Body of pancreas (tissue), 4 donors: Measurements from ENCODE around the gene ZNF486. TPM values are rescaled to one million over a fixed set of nuclear protein-coding genes. Genes with fewer than 3 reads are reported as not detected.
A peak's percentile ranks its signal among the peaks of the same experiment; 100 is the strongest.
"Not testable (repeated sequence)": the region's sequence is repeated elsewhere in the genome, so short reads cannot be mapped to it uniquely, and the experiment has no call there.

ENCODE experiments used
- ATAC-seq: fragments of 150-250 bp; one replicate; pipeline ENCODE4 v1.9.1; 2016
- DNase-seq, 4 donors: peaks; one replicate each; pipeline ENCODE4 v3.0.0-alpha.2; 2019
- H3K27ac ChIP-seq, 4 donors: fragments of 200-600 bp; sonication (generic); 1 replicate in 3 of 4; 2 replicates in 1 of 4; pipeline versions ENCODE4 v1.5.1 to v1.6.1; 2016 to 2019; ENCODE audit warnings: mild to moderate bottlenecking in 1 of 4, mixed read lengths in 1 of 4, moderate library complexity in 1 of 4
- H3K27me3 ChIP-seq, 2 donors: fragments of 200-600 bp; sonication (generic); one replicate each; pipeline ENCODE4 v1.6.0; 2016; ENCODE audit warnings: mild to moderate bottlenecking in 1 of 2
- H3K36me3 ChIP-seq, 2 donors: fragments of 200-600 bp; sonication (generic); replicated peaks in 1 of 2; 2 replicates each; pipeline ENCODE4 v1.5.1; 2016; ENCODE audit warnings: low read depth in 2 of 2; ENCODE audit not compliant: insufficient read depth in 1 of 2
- H3K4me1 ChIP-seq: fragments of 200-600 bp; sonication (generic); one replicate; pipeline ENCODE4 v1.6.0; 2016
- H3K4me3 ChIP-seq, 2 donors: fragments of 200-600 bp; sonication (generic); 1 replicate in 1 of 2; 2 replicates in 1 of 2; pipeline ENCODE4 v1.5.1; 2016 to 2019
- H3K9me3 ChIP-seq, 3 donors: fragments of 200-600 bp; sonication (generic); 1 replicate in 2 of 3; 2 replicates in 1 of 3; pipeline ENCODE4 v1.5.1; 2016
- POLR2A ChIP-seq, 3 donors: fragments of 450-650 bp; IDR thresholded peaks; one replicate each; pipeline ENCODE4 v1.6.1; 2016; ENCODE audit warnings: antibody characterized with exemption in 3 of 3, mild to moderate bottlenecking in 2 of 3
- WGBS, 2 donors: methylation state at CpG; one replicate each; pipeline ENCODE4 v1.1.5; 2017; 5-methylcytosine and 5-hydroxymethylcytosine counted together
- intact Hi-C: fragments of 100-400 bp; cut with DNase I; formaldehyde crosslinking; loops from one replicate; pipeline ENCODE4 v1.15.1; 2023
- total RNA-seq, 2 donors: library from RNA; depleted of rRNA; stranded (reverse); fragments of >200 nt; gene quantifications; one replicate each; pipeline ENCODE4 v1.1.0, GENCODE V29; 2016
- TF ChIP-seq, protein P1 (sequence below), 7 experiments: fragments of 450-650 bp in 4 of 7; fragments of 200-600 bp in 3 of 7; sonication (generic) in 3 of 7; IDR thresholded peaks; one replicate each; pipeline ENCODE4 v1.5.1; 2016 to 2019; ENCODE audit warnings: antibody characterized with exemption in 7 of 7

ZNF486 gene
- total RNA-seq, 2 donors from 2014 or later: 3.0 to 6.2 TPM

DNA sequence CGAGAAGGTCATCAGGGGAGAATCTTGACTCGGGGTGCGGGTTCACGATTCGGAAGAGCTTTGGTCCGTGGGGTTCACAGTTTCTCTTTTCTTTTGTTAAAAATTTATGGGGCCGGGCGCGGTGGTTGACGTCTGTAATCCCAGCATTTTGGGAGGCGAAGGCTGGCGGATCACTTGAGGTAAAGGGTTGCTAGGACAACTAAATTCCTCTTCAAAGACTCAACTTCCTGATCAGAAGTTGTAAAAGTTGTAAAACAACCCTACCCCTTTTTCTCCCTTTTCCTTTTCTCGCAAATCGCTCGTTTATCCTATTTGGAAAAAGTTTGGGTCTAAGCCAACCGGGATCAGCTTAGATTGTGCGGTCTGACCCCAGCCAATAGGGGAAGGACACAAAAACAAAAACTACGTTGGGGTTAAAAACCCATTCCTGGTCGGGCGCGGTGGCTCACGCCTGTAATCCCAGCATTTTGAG lies 673 bp downstream of the ZNF486 start:
- TF ChIP-seq, protein P1, sequence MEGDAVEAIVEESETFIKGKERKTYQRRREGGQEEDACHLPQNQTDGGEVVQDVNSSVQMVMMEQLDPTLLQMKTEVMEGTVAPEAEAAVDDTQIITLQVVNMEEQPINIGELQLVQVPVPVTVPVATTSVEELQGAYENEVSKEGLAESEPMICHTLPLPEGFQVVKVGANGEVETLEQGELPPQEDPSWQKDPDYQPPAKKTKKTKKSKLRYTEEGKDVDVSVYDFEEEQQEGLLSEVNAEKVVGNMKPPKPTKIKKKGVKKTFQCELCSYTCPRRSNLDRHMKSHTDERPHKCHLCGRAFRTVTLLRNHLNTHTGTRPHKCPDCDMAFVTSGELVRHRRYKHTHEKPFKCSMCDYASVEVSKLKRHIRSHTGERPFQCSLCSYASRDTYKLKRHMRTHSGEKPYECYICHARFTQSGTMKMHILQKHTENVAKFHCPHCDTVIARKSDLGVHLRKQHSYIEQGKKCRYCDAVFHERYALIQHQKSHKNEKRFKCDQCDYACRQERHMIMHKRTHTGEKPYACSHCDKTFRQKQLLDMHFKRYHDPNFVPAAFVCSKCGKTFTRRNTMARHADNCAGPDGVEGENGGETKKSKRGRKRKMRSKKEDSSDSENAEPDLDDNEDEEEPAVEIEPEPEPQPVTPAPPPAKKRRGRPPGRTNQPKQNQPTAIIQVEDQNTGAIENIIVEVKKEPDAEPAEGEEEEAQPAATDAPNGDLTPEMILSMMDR (IDR thresholded peaks at IDR 0.05): no peak
- no peak for TF ChIP-seq POLR2A (IDR thresholded peaks at IDR 0.05)
- intact Hi-C loops: loop anchor here (10.0 kb wide), 1 partner anchor 73 kb away; no protein-coding TSS in a partner anchor
- Histone ChIP-seq H3K9me3 (no peaks in the 10 kb centered on the region), H3K4me1 (peaks cover 9% of the 10 kb centered on the region), H3K4me3 (peak overlapping the region; percentile 53 to 74), H3K27ac (peak overlapping the region in 3 of 4 donors; percentile 71 to 83 (median 72)), H3K36me3 (no peaks in the 10 kb centered on the region), H3K27me3 (no peaks in the 10 kb centered on the region)
- DNase-seq (no peak), ATAC-seq (no peak)
- 15 to 16% methylated on average over 22 of the region's 22 CpGs for WGBS, 2 donors

DNA sequence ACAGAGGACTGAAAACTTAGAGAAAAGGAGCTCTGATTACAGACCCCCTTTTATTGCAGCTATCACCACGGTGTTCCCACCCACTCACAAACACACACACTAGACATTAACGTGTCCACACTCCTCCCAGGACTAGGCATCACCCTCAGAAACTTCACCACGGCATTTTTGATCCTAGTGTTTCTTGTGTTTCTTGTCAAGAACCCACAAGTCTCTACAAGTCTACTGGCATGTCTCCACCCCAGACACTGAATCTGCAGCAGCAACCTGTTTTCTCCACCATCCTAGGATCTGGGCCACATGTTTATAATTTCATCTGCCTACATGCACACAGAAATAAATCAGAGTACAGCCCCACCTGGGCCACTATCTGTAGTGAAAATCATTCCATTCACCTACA lies 4.3 kb downstream of the ZNF486 start:
- ATAC-seq (no peak), DNase-seq (no peak)
- Histone ChIP-seq H3K4me3 (no peak overlapping the region), H3K27ac (no peak overlapping the region), H3K36me3 (no peaks in the 10 kb centered on the region), H3K9me3 (no peaks in the 10 kb centered on the region), H3K4me1 (peaks cover 9% of the 10 kb centered on the region), H3K27me3 (no peaks in the 10 kb centered on the region)
- WGBS, 2 donors: 90 to 95% methylated on average over 3 of the region's 3 CpGs
- no peak for TF ChIP-seq POLR2A (IDR thresholded peaks at IDR 0.05)
- TF ChIP-seq, protein P1 (IDR thresholded peaks at IDR 0.05): no peak
- intact Hi-C loops: no loop called here

DNA sequence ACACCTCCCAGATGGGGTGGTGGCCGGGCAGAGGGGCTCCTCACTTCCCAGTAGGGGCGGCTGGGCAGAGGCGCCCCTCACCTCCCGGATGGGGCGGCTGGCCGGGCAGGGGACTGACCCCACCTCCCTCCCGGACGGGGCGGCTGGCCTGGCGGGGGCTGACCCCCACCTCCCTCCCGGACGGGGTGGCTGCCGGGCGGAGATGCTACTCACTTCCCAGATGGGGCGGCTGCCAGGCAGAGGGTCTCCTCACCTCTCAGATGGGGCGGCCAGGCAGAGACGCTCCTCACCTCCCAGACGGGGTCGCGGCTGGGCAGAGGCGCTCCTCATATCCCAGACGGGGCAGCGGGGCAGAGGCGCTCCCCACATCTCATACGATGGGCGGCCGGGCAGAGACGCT lies 8.8 kb downstream of the ZNF486 start:
- H3K36me3 ChIP-seq, H3K27ac ChIP-seq, intact Hi-C loops, ATAC-seq, H3K4me1 ChIP-seq, DNase-seq, H3K27me3 ChIP-seq, H3K9me3 ChIP-seq, H3K4me3 ChIP-seq: not testable (repeated sequence)
- 98% methylated on average over 7 to 25 of the region's 28 CpGs for WGBS, 2 donors

DNA sequence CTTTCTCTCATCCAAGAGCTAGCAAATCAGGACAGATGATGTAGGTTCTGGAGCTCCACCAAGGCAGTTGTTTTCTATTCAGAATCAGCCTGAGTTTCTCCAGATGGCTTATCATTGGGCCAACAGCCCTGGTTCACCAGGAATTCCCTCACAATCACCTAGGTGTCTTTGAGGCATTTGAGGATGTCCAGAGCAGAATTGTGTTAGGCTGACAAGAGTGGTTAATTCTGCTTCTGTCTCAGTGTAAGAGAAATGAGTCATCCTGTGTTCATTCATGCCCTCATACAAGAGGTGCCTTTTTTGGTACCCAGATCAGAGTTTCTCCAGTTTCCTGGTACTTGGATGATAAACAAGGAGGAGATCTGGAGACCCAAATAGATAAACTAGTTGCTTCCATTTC lies 12.9 kb downstream of the ZNF486 start:
- intact Hi-C loops, ATAC-seq, DNase-seq, H3K4me1 ChIP-seq, H3K27me3 ChIP-seq, H3K9me3 ChIP-seq, H3K4me3 ChIP-seq, H3K27ac ChIP-seq, H3K36me3 ChIP-seq: not testable (repeated sequence)

DNA sequence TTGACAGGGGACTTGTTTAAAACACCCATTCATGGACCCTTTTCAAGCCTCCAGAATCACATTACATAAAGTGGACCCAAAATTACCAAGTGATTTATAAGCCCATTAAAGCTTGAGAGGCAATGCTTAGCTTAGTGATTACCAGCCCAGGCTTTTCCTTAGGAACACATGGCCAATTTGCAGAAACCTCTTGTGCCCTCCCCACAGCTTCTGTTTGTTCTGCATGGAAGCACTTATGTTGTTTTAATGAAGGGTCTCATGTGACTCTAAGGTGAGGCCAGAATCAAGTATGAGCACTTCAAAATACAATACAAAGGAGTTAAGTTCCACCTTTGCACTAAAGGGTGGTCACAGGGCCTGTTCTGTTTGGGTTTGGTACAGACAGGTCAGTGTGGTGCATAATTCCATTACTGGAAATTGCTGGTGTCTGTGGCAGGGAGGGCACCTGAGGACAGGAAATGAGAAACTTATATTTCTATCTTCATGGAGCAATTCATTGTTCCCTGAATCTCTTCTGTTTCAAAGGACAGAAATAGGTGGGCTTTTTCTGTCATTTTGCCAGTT lies 15.3 kb downstream of the ZNF486 start:
- Histone ChIP-seq H3K36me3 (no peaks in the 10 kb centered on the region), H3K9me3 (no peaks in the 10 kb centered on the region), H3K4me3 (no peak overlapping the region), H3K4me1 (no peaks in the 10 kb centered on the region), H3K27me3 (no peaks in the 10 kb centered on the region), H3K27ac (no peak overlapping the region)
- no peak for DNase-seq
- intact Hi-C loops: no loop called here
- TF ChIP-seq POLR2A (IDR thresholded peaks at IDR 0.05): no peak
- TF ChIP-seq, protein P1 (IDR thresholded peaks at IDR 0.05): no peak
- ATAC-seq: no peak

DNA sequence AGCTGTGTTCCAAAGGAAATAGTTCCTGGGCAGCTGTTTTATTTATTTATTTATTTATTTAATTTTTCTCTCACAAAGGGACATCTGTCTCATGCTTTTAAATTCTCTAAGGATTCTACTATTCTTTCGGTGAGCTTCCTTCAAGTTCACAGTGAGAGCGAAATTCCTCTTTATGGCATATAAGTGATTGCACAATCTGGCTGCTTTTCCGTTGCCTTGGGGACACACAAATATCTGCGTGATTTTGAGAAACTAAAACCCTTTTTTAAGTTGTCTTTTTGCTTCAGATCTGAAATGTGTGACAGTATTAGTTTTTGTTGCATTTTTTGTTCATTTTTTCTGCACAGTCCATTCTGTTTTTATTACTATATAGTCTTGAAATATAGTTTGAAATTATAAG lies 19.2 kb downstream of the ZNF486 start:
- peaks cover 0 to 4% of the 10 kb centered on the region in 2 donors for H3K36me3 ChIP-seq
- no peaks in the 10 kb centered on the region for H3K4me1 ChIP-seq
- DNase-seq: peak in 1 of 4 donors; percentile 11
- no peak overlapping the region for H3K4me3 ChIP-seq
- no peak for ATAC-seq
- intact Hi-C loops: no loop called here
- 56 to 60% methylated on average over 4 of the region's 4 CpGs for WGBS, 2 donors
- no peaks in the 10 kb centered on the region for H3K27me3 ChIP-seq
- peak overlapping the region in 1 of 4 donors; percentile 11 for H3K27ac ChIP-seq
- H3K9me3 ChIP-seq: peaks cover 0 to 2% (median 0%) of the 10 kb centered on the region in 3 donors
- TF ChIP-seq POLR2A (IDR thresholded peaks at IDR 0.05): no peak
- TF ChIP-seq, protein P1 (IDR thresholded peaks at IDR 0.05): no peak
